GM23338 (cell line): ENCODE data around the gene ASB1. TPM values are rescaled to one million over a fixed set of nuclear protein-coding genes. Genes with fewer than 3 reads are reported as not detected.

Experiments used
- ATAC-seq: fragments of 200-7000 bp; cut with Tn5 transposase; 3 replicates; pipeline ENCODE4 v1.9.1; 2020
- DNase-seq: peaks from one replicate; pipeline ENCODE4 v3.0.0-alpha.2; 2015; ENCODE audit warnings: low spot score
- H2AFZ ChIP-seq: fragments of 200-600 bp; sonication (generic); 2 replicates; pipeline ENCODE4 v1.8.0; 2016; ENCODE audit warnings: antibody characterized with exemption, mild to moderate bottlenecking, moderate library complexity
- H3F3A ChIP-seq: fragments of 200-600 bp; sonication (generic); replicated peaks from 2 replicates; pipeline ENCODE4 v1.8.0; 2017; ENCODE audit warnings: antibody characterized with exemption, mixed run types, low read depth
- H3K27ac ChIP-seq: fragments of 200-600 bp; sonication (generic); 2 replicates; pipeline ENCODE4 v1.6.1; 2016; ENCODE audit warnings: low read depth
- H3K27me3 ChIP-seq: fragments of 200-600 bp; sonication (generic); 2 replicates; pipeline ENCODE4 v1.8.0; 2016; ENCODE audit warnings: mild to moderate bottlenecking, mixed run types, moderate library complexity; ENCODE audit not compliant: insufficient read depth
- H3K36me3 ChIP-seq: fragments of 200-600 bp; sonication (generic); 2 replicates; pipeline ENCODE4 v1.8.0; 2016; ENCODE audit warnings: mild to moderate bottlenecking; ENCODE audit not compliant: insufficient read depth
- H3K4me1 ChIP-seq: fragments of 200-600 bp; sonication (generic); 2 replicates; pipeline ENCODE4 v1.8.0; 2016; ENCODE audit warnings: mild to moderate bottlenecking, moderate library complexity; ENCODE audit not compliant: insufficient read depth
- H3K4me2 ChIP-seq: fragments of 200-600 bp; sonication (generic); 2 replicates; pipeline ENCODE4 v1.7.1; 2017; ENCODE audit warnings: mixed run types
- H3K4me3 ChIP-seq: fragments of 200-600 bp; sonication (generic); 2 replicates; pipeline ENCODE4 v1.6.1; 2016; ENCODE audit warnings: mixed run types
- H3K79me2 ChIP-seq: fragments of 200-600 bp; sonication (generic); replicated peaks from 2 replicates; pipeline ENCODE4 v1.8.0; 2017; ENCODE audit warnings: mild to moderate bottlenecking; ENCODE audit not compliant: insufficient read depth
- H3K9me2 ChIP-seq: fragments of 200-600 bp; sonication (generic); 2 replicates; pipeline ENCODE4 v1.8.0; 2017; ENCODE audit not compliant: insufficient read depth
- H4K20me1 ChIP-seq: fragments of 200-600 bp; sonication (generic); replicated peaks from 2 replicates; pipeline ENCODE4 v1.8.0; 2017; ENCODE audit warnings: mild to moderate bottlenecking; ENCODE audit not compliant: insufficient read depth
- H3K27ac Mint-ChIP-seq: 2 replicates; pipeline ENCODE4 v1.8.0; 2020; ENCODE audit warnings: inconsistent platforms, mild to moderate bottlenecking, moderate library complexity, mixed read lengths
- H3K27me3 Mint-ChIP-seq: 3 replicates; pipeline ENCODE4 v1.8.0; 2022; ENCODE audit warnings: low read depth, mild to moderate bottlenecking, moderate library complexity, mixed read lengths, inconsistent platforms; ENCODE audit not compliant: insufficient read depth, poor library complexity
- H3K36me3 Mint-ChIP-seq: 3 replicates; pipeline ENCODE4 v1.8.0; 2021; ENCODE audit warnings: low read depth, mild to moderate bottlenecking, inconsistent platforms, moderate library complexity, mixed read lengths
- H3K4me1 Mint-ChIP-seq: 3 replicates; pipeline ENCODE4 v1.8.0; 2020; ENCODE audit warnings: mild to moderate bottlenecking, inconsistent platforms, mixed read lengths
- H3K4me3 Mint-ChIP-seq: 3 replicates; pipeline ENCODE4 v1.8.0; 2021; ENCODE audit warnings: moderate library complexity, mild to moderate bottlenecking, inconsistent platforms, mixed read lengths
- H3K9me3 Mint-ChIP-seq: 3 replicates; pipeline ENCODE4 v1.8.0; 2020; ENCODE audit warnings: moderate library complexity, mild to moderate bottlenecking, inconsistent platforms, mixed read lengths
- CREB1 ChIP-seq: fragments of 250-450 bp; sonication (Bioruptor Pico); IDR thresholded peaks from 2 replicates; pipeline ENCODE4 v1.5.0; 2020; ENCODE audit warnings: low read depth, mild to moderate bottlenecking, moderate library complexity
- EZH2 ChIP-seq: fragments of 200-600 bp; sonication (generic); IDR thresholded peaks from one replicate; pipeline ENCODE4 v1.8.0; 2017; ENCODE audit warnings: antibody characterized with exemption, mild to moderate bottlenecking, low read depth; ENCODE audit not compliant: unreplicated experiment
- EZH2phosphoT487 ChIP-seq: fragments of 200-600 bp; sonication (generic); IDR thresholded peaks from one replicate; pipeline ENCODE4 v1.8.1; 2018; ENCODE audit warnings: antibody characterized with exemption; ENCODE audit not compliant: unreplicated experiment
- JUNB ChIP-seq: IDR thresholded peaks from one replicate; pipeline ENCODE4 v1.6.1; 2016; ENCODE audit warnings: antibody characterized with exemption; ENCODE audit not compliant: unreplicated experiment
- STAT1 ChIP-seq: IDR thresholded peaks from one replicate; pipeline ENCODE4 v1.6.1; 2016; ENCODE audit warnings: antibody characterized with exemption; ENCODE audit not compliant: unreplicated experiment
- ZNF114 ChIP-seq: fragments of 250-450 bp; sonication (Bioruptor Pico); IDR thresholded peaks from 2 replicates; pipeline ENCODE4 v1.5.0; 2020; ENCODE audit warnings: mild to moderate bottlenecking, moderate library complexity
- ZNF331 ChIP-seq: fragments of 250-450 bp; sonication (Bioruptor Pico); IDR thresholded peaks from 2 replicates; pipeline ENCODE4 v1.5.0; 2020; ENCODE audit warnings: low read depth, mild to moderate bottlenecking, moderate library complexity
- ZNF462 ChIP-seq: fragments of 250-450 bp; sonication (Bioruptor Pico); IDR thresholded peaks from 2 replicates; pipeline ENCODE4 v1.5.0; 2020; ENCODE audit warnings: mild to moderate bottlenecking, moderate library complexity
- polyA plus RNA-seq: library from polyadenylated mRNA; unstranded; fragments of >200 nt; fragmentation: Nextera tagmentation; extraction: Ambion mirVana; gene quantifications from 2 replicates; pipeline ENCODE4 v1.2.1, GENCODE V29; 2016
- total RNA-seq: library from RNA; depleted of rRNA; stranded (reverse); fragments of >200 nt; shearing (Covaris generic); gene quantifications from 2 replicates; pipeline ENCODE4 v1.2.3, GENCODE V29; 2014
- TF ChIP-seq, protein P1 (sequence below): IDR thresholded peaks from 2 replicates; pipeline ENCODE4 v1.6.1; 2016; ENCODE audit warnings: antibody characterized with exemption
- TF ChIP-seq, protein P2 (sequence below): IDR thresholded peaks from one replicate; pipeline ENCODE4 v1.6.1; 2018; ENCODE audit warnings: antibody characterized with exemption; ENCODE audit not compliant: unreplicated experiment

Gene ASB1
- total and polyA plus RNA-seq, 2 experiments from 2014 or later, result 21.5 to 23.9 TPM

GRCh38 chr2:238388794-238389193, 37.9 kb upstream of the ASB1 start:
- Mint-ChIP-seq H3K36me3 (peaks cover 4% of the 10 kb centered on the region), H3K4me1 (no peaks in the 10 kb centered on the region), H3K4me3 (no peak overlapping the region), H3K9me3 (peaks cover 4% of the 10 kb centered on the region), H3K27me3 (peaks cover 6% of the 10 kb centered on the region), H3K27ac (no peak overlapping the region)
- Histone ChIP-seq H3K79me2 (no peaks in the 10 kb centered on the region), H3K36me3 (no peaks in the 10 kb centered on the region), H3K9me2 (no peaks in the 10 kb centered on the region), H4K20me1 (no peaks in the 10 kb centered on the region), H3K27ac (no peak overlapping the region), H3K4me3 (no peak overlapping the region), H3K27me3 (no peaks in the 10 kb centered on the region), H3K4me2 (no peak overlapping the region), H3F3A (no peaks in the 10 kb centered on the region), H3K4me1 (no peaks in the 10 kb centered on the region), H2AFZ (no peak overlapping the region)
- TF ChIP-seq EZH2phosphoT487 (no peak), EZH2 (no peak), ZNF331 (CRISPR knock-in tag) (no peak)
- no peak for DNase-seq
- no peak for ATAC-seq

DNA sequence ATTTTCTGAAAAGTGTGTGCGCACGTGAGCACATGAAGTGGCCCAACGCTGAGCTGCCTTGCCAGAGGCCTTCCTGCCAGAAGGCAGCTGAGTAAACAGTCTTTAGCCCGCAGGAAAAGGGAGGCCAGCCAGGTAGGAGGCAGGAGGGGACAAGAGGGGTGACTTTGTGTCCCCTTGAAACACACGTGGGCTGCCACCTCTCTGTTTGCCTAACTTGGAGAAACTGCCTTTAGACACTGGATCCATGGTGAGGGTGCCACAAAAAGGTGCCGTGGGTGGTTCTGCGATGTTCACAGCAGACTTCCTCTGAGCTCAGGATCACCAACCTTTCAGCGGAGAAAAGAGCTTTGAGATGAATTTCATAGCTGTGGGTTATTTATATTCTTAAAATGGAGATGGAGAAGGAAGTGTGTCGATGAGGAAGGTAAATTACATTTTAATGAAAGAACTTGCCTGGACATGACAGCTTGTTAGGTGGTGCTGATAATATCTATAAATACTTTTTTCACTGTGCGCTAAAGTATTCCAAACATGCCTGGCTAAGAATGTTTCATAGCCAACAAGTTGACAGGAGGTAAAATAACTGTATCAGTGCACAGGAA, 36.6 kb upstream of the ASB1 start:
- no peaks in the 10 kb centered on the region for H3K36me3 ChIP-seq
- Mint-ChIP-seq H3K4me1 (no peaks in the 10 kb centered on the region), H3K27me3 (peaks cover under 1% of the 10 kb centered on the region), H3K9me3 (no peaks in the 10 kb centered on the region), H3K4me3 (no peak overlapping the region), H3K36me3 (no peaks in the 10 kb centered on the region), H3K27ac (0 out of 2 replicates have a peak overlapping the region, but pooled peaks have one; percentile 41)
- H3F3A ChIP-seq, result no peaks in the 10 kb centered on the region
- H4K20me1 ChIP-seq, result no peaks in the 10 kb centered on the region
- H3K79me2 ChIP-seq, result no peaks in the 10 kb centered on the region
- no peaks in the 10 kb centered on the region for H3K9me2 ChIP-seq
- H3K4me2 ChIP-seq, result no peak overlapping the region
- H3K27me3 ChIP-seq, result no peaks in the 10 kb centered on the region
- H3K4me3 ChIP-seq, result no peak overlapping the region
- H2AFZ ChIP-seq, result no peak overlapping the region
- no peaks in the 10 kb centered on the region for H3K4me1 ChIP-seq
- no peak overlapping the region for H3K27ac ChIP-seq
- ATAC-seq (no peak), DNase-seq (no peak)
- TF ChIP-seq CREB1 (CRISPR knock-in tag) (no peak), JUNB (no peak), EZH2phosphoT487 (no peak), ZNF462 (no peak), EZH2 (no peak), STAT1 (no peak), ZNF114 (no peak)
- TF ChIP-seq, protein P1, sequence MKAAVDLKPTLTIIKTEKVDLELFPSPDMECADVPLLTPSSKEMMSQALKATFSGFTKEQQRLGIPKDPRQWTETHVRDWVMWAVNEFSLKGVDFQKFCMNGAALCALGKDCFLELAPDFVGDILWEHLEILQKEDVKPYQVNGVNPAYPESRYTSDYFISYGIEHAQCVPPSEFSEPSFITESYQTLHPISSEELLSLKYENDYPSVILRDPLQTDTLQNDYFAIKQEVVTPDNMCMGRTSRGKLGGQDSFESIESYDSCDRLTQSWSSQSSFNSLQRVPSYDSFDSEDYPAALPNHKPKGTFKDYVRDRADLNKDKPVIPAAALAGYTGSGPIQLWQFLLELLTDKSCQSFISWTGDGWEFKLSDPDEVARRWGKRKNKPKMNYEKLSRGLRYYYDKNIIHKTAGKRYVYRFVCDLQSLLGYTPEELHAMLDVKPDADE, result no peak
- TF ChIP-seq, protein P2, sequence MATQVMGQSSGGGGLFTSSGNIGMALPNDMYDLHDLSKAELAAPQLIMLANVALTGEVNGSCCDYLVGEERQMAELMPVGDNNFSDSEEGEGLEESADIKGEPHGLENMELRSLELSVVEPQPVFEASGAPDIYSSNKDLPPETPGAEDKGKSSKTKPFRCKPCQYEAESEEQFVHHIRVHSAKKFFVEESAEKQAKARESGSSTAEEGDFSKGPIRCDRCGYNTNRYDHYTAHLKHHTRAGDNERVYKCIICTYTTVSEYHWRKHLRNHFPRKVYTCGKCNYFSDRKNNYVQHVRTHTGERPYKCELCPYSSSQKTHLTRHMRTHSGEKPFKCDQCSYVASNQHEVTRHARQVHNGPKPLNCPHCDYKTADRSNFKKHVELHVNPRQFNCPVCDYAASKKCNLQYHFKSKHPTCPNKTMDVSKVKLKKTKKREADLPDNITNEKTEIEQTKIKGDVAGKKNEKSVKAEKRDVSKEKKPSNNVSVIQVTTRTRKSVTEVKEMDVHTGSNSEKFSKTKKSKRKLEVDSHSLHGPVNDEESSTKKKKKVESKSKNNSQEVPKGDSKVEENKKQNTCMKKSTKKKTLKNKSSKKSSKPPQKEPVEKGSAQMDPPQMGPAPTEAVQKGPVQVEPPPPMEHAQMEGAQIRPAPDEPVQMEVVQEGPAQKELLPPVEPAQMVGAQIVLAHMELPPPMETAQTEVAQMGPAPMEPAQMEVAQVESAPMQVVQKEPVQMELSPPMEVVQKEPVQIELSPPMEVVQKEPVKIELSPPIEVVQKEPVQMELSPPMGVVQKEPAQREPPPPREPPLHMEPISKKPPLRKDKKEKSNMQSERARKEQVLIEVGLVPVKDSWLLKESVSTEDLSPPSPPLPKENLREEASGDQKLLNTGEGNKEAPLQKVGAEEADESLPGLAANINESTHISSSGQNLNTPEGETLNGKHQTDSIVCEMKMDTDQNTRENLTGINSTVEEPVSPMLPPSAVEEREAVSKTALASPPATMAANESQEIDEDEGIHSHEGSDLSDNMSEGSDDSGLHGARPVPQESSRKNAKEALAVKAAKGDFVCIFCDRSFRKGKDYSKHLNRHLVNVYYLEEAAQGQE, result no peak
